ENCODE results near the gene ZNF474.
"Not testable (repeated sequence)": the region's sequence is repeated elsewhere in the genome, so short reads cannot be mapped to it uniquely, and the experiment has no call there.

ZNF474 gene

GRCh38 chr5:122129306-122129705, at the start of gene ZNF474:
ZNF474 (plus strand) TSS chr5:122129546; CDS start chr5:122151991, 22,445 bp downstream.
- DNase-seq = no peak

- no peak for DNase-seq
Measured at GRCh38 chr5:122081541-122081940, 47.8 kb upstream of the ZNF474 start.

GRCh38 chr5:122083535-122083934, 45.8 kb upstream of the ZNF474 start:
- DNase-seq = no peak

GRCh38 chr5:122085041-122085440, 44.3 kb upstream of the ZNF474 start:
- no peak for DNase-seq

GRCh38 chr5:122089096-122090013, 40.0 kb upstream of the ZNF474 start:
- DNase-seq = no peak

- DNase-seq = peak; percentile 7 to 8
Measured at GRCh38 chr5:122091936-122092600, 37.3 kb upstream of the ZNF474 start.

- no peak for DNase-seq
Measured at GRCh38 chr5:122093415-122094180, 35.7 kb upstream of the ZNF474 start.

- not testable (repeated sequence) for DNase-seq
Measured at GRCh38 chr5:122094251-122094650, 35.1 kb upstream of the ZNF474 start.

- DNase-seq = no peak
Measured at GRCh38 chr5:122095158-122095557, 34.2 kb upstream of the ZNF474 start.

GRCh38 chr5:122097391-122097790, 32.0 kb upstream of the ZNF474 start:
- no peak for DNase-seq

- no peak for DNase-seq
Measured at GRCh38 chr5:122099060-122099790, 30.1 kb upstream of the ZNF474 start.

- peak; percentile 41 to 55 for DNase-seq
Measured at GRCh38 chr5:122101636-122102285, 27.6 kb upstream of the ZNF474 start.

GRCh38 chr5:122102825-122103224, 26.5 kb upstream of the ZNF474 start:
- DNase-seq = no peak

- no peak for DNase-seq
Measured at GRCh38 chr5:122105909-122106308, 23.4 kb upstream of the ZNF474 start.

GRCh38 chr5:122107016-122107415, 22.3 kb upstream of the ZNF474 start:
- DNase-seq = no peak

- no peak for DNase-seq
Measured at GRCh38 chr5:122110987-122111386, 18.4 kb upstream of the ZNF474 start.

- no peak for DNase-seq
Measured at GRCh38 chr5:122111460-122111859, 17.9 kb upstream of the ZNF474 start.

- no peak for DNase-seq
Measured at GRCh38 chr5:122112063-122112462, 17.3 kb upstream of the ZNF474 start.

GRCh38 chr5:122112733-122113558, 16.4 kb upstream of the ZNF474 start:
- no peak for DNase-seq

- DNase-seq = no peak
Measured at GRCh38 chr5:122114501-122114900, 14.8 kb upstream of the ZNF474 start.

- no peak for DNase-seq
Measured at GRCh38 chr5:122118356-122118948, 10.9 kb upstream of the ZNF474 start.
